HG03342 (cell line): ENCODE results near the gene WHAMM.

Experiments
- ATAC-seq: cut with Tn5 transposase; IDR thresholded peaks from one replicate; pipeline ENCODE4 v1.9.1; 2021; ENCODE audit warnings: mild to moderate bottlenecking, moderate library complexity; ENCODE audit not compliant: unreplicated experiment

WHAMM gene

GRCh38 chr15:82833362-82833682, 23.9 kb downstream of the WHAMM start:
- no peak for ATAC-seq

GRCh38 chr15:82835391-82835917, 26.0 kb downstream of the WHAMM start:
- ATAC-seq = no peak

- ATAC-seq = no peak
Observed at GRCh38 chr15:82838096-82838735, 28.8 kb downstream of the WHAMM start.

- ATAC-seq = no peak
Observed at GRCh38 chr15:82839136-82839535, 29.7 kb downstream of the WHAMM start.

- ATAC-seq = no peak
Observed at GRCh38 chr15:82840166-82840565, 30.7 kb downstream of the WHAMM start.

GRCh38 chr15:82843566-82843965, 34.1 kb downstream of the WHAMM start:
- ATAC-seq = no peak

GRCh38 chr15:82845686-82846085, 36.3 kb downstream of the WHAMM start:
- ATAC-seq = no peak

GRCh38 chr15:82846621-82847020, 37.2 kb downstream of the WHAMM start:
- no peak for ATAC-seq

- no peak for ATAC-seq
Observed at GRCh38 chr15:82847703-82848102, 38.3 kb downstream of the WHAMM start.

- no peak for ATAC-seq
Observed at GRCh38 chr15:82848241-82848993, 39.0 kb downstream of the WHAMM start.

GRCh38 chr15:82849556-82850512, 40.4 kb downstream of the WHAMM start:
- ATAC-seq = no peak

- ATAC-seq = no peak
Observed at GRCh38 chr15:82850731-82851130, 41.3 kb downstream of the WHAMM start.

- no peak for ATAC-seq
Observed at GRCh38 chr15:82851306-82851850, 42.0 kb downstream of the WHAMM start.

GRCh38 chr15:82851981-82852511, 42.6 kb downstream of the WHAMM start:
- no peak for ATAC-seq

- no peak for ATAC-seq
Observed at GRCh38 chr15:82852941-82853561, 43.6 kb downstream of the WHAMM start.

- no peak for ATAC-seq
Observed at GRCh38 chr15:82854554-82854953, 45.1 kb downstream of the WHAMM start.

GRCh38 chr15:82855286-82856100, 46.1 kb downstream of the WHAMM start:
- no peak for ATAC-seq

- no peak for ATAC-seq
Observed at GRCh38 chr15:82856397-82857170, 47.2 kb downstream of the WHAMM start.

GRCh38 chr15:82858932-82859331, 49.5 kb downstream of the WHAMM start:
- no peak for ATAC-seq
